ENCODE measurements around the gene DDX4.
"Not testable (repeated sequence)": the region's sequence is repeated elsewhere in the genome, so short reads cannot be mapped to it uniquely, and the experiment has no call there.

Gene DDX4

GRCh38 chr5:55737793-55738192, at the start of gene DDX4:
Gene DDX4 (plus strand): TSS chr5:55738061. CDS start chr5:55738964, 903 bp downstream.
- in situ Hi-C loops (cut with HindIII; ENCODE audit: low sequenced_read_pairs), result no loop called here

GRCh38 chr5:55691265-55692105, 46.4 kb upstream of the DDX4 start:
- in situ Hi-C loops (cut with HindIII; ENCODE audit: low sequenced_read_pairs), result no loop called here

- in situ Hi-C loops (cut with HindIII; ENCODE audit: low sequenced_read_pairs), result no loop called here
These were observed 45.8 kb upstream of the DDX4 start for GRCh38 chr5:55692106-55692417.

GRCh38 chr5:55692509-55692908, 45.4 kb upstream of the DDX4 start:
- in situ Hi-C loops (cut with HindIII; ENCODE audit: low sequenced_read_pairs), result no loop called here

- in situ Hi-C loops (cut with HindIII; ENCODE audit: low sequenced_read_pairs), result no loop called here
These were observed 43.6 kb upstream of the DDX4 start for GRCh38 chr5:55694152-55694830.

- in situ Hi-C loops (cut with HindIII; ENCODE audit: low sequenced_read_pairs), result not testable (repeated sequence)
These were observed 41.2 kb upstream of the DDX4 start for GRCh38 chr5:55696704-55697103.

GRCh38 chr5:55699041-55699688, 38.7 kb upstream of the DDX4 start:
- in situ Hi-C loops (cut with HindIII; ENCODE audit: low sequenced_read_pairs), result no loop called here

- in situ Hi-C loops (cut with HindIII; ENCODE audit: low sequenced_read_pairs), result no loop called here
These were observed 37.1 kb upstream of the DDX4 start for GRCh38 chr5:55700745-55701144.

- in situ Hi-C loops (cut with HindIII; ENCODE audit: low sequenced_read_pairs), result no loop called here
These were observed 36.3 kb upstream of the DDX4 start for GRCh38 chr5:55701462-55702103.

- in situ Hi-C loops (cut with HindIII; ENCODE audit: low sequenced_read_pairs), result no loop called here
These were observed 35.1 kb upstream of the DDX4 start for GRCh38 chr5:55702598-55703345.

- in situ Hi-C loops (cut with HindIII; ENCODE audit: low sequenced_read_pairs), result loop anchor here (5.0 kb wide), 1 partner anchor 79 kb away; no protein-coding TSS in a partner anchor
These were observed 31.6 kb upstream of the DDX4 start for GRCh38 chr5:55706230-55706629.

GRCh38 chr5:55708732-55709131, 29.1 kb upstream of the DDX4 start:
- in situ Hi-C loops (cut with HindIII; ENCODE audit: low sequenced_read_pairs), result loop anchor here (5.0 kb wide), 1 partner anchor 81 kb away; no protein-coding TSS in a partner anchor

GRCh38 chr5:55711507-55712022, 26.3 kb upstream of the DDX4 start:
- in situ Hi-C loops (cut with HindIII; ENCODE audit: low sequenced_read_pairs), result no loop called here

GRCh38 chr5:55712023-55712859, 25.6 kb upstream of the DDX4 start, which contains the start of gene SLC38A9:
Gene SLC38A9 (minus strand): TSS chr5:55712324. CDS start chr5:55697958, 14,366 bp downstream.
- in situ Hi-C loops (cut with HindIII; ENCODE audit: low sequenced_read_pairs), result no loop called here

GRCh38 chr5:55713871-55714270, 24.0 kb upstream of the DDX4 start:
- in situ Hi-C loops (cut with HindIII; ENCODE audit: low sequenced_read_pairs), result no loop called here

GRCh38 chr5:55714339-55714738, 23.5 kb upstream of the DDX4 start:
- in situ Hi-C loops (cut with HindIII; ENCODE audit: low sequenced_read_pairs), result no loop called here

- in situ Hi-C loops (cut with HindIII; ENCODE audit: low sequenced_read_pairs), result no loop called here
These were observed 23.1 kb upstream of the DDX4 start for GRCh38 chr5:55714749-55715148.

- in situ Hi-C loops (cut with HindIII; ENCODE audit: low sequenced_read_pairs), result no loop called here
These were observed 22.3 kb upstream of the DDX4 start for GRCh38 chr5:55715519-55716078.

GRCh38 chr5:55719026-55719425, 18.8 kb upstream of the DDX4 start:
- in situ Hi-C loops (cut with HindIII; ENCODE audit: low sequenced_read_pairs), result not testable (repeated sequence)

Measured in endothelial cell of hepatic sinusoid (primary cell).